PC-9 (cell line): Measurements from ENCODE around the gene LIMCH1. TPM values are rescaled to one million over a fixed set of nuclear protein-coding genes. Genes with fewer than 3 reads are reported as not detected.

Source experiments
- BruUV-seq: library from RNA; stranded (reverse); fragments of 400-500 nt; replicated peaks from 2 replicates; lab custom pipeline; 2021; lab: Mats Ljungman, UMichigan
- CTCF ChIA-PET: fragments of 300-600 bp; sonication (Branson Sonifier 250); formaldehyde crosslinking; loops from one replicate; lab custom pipeline; 2022; ENCODE audit warnings: antibody characterized with exemption; lab: Charles Lee
- POLR2A ChIA-PET: fragments of 300-600 bp; sonication (Branson Sonifier 250); formaldehyde crosslinking; loops from one replicate; lab custom pipeline; 2022; ENCODE audit warnings: antibody characterized with exemption; ENCODE audit not compliant: unreplicated experiment; lab: Charles Lee
- DNase-seq, 2 experiments: peaks; one replicate each; pipeline versions ENCODE4 v3.0.0 to v3.0.0-alpha.2; 2015 to 2022; ENCODE audit warnings: mixed read lengths in 1 of 2
- H2AFZ ChIP-seq: fragments of 200-600 bp; sonication (generic); 2 replicates; pipeline ENCODE4 v1.8.1; 2017; ENCODE audit warnings: antibody characterized with exemption
- H3F3A ChIP-seq: fragments of 200-600 bp; sonication (generic); 2 replicates; pipeline ENCODE4 v1.8.1; 2017; ENCODE audit warnings: antibody characterized with exemption, mild to moderate bottlenecking, low read depth; ENCODE audit not compliant: insufficient read depth
- H3K27ac ChIP-seq: fragments of 200-600 bp; sonication (generic); 2 replicates; pipeline ENCODE4 v1.6.1; 2016; ENCODE audit warnings: mixed run types
- H3K27me3 ChIP-seq: fragments of 200-600 bp; sonication (generic); 2 replicates; pipeline ENCODE4 v1.6.1; 2016; ENCODE audit warnings: low read depth, mixed run types; ENCODE audit not compliant: insufficient read depth
- H3K36me3 ChIP-seq: fragments of 200-600 bp; sonication (generic); 2 replicates; pipeline ENCODE4 v1.6.1; 2016; ENCODE audit warnings: low read depth, mixed run types
- H3K4me1 ChIP-seq: fragments of 200-600 bp; sonication (generic); replicated peaks from 2 replicates; pipeline ENCODE4 v1.6.1; 2016; ENCODE audit warnings: mixed run types; ENCODE audit not compliant: insufficient read depth
- H3K4me2 ChIP-seq: fragments of 200-600 bp; sonication (generic); 2 replicates; pipeline ENCODE4 v1.6.1; 2017; ENCODE audit warnings: mixed run types
- H3K4me3 ChIP-seq: fragments of 200-600 bp; sonication (generic); 2 replicates; pipeline ENCODE4 v1.6.1; 2016; ENCODE audit warnings: mixed run types
- H3K79me2 ChIP-seq: fragments of 200-600 bp; sonication (generic); 2 replicates; pipeline ENCODE4 v1.6.1; 2017; ENCODE audit warnings: low read depth, mixed run types
- H3K9me2 ChIP-seq: fragments of 200-600 bp; sonication (generic); 2 replicates; pipeline ENCODE4 v1.8.1; 2017; ENCODE audit warnings: mild to moderate bottlenecking; ENCODE audit not compliant: insufficient read depth
- H3K9me3 ChIP-seq: fragments of 200-600 bp; sonication (generic); 2 replicates; pipeline ENCODE4 v1.8.1; 2016; ENCODE audit warnings: low read depth; ENCODE audit not compliant: insufficient read depth
- H4K20me1 ChIP-seq: fragments of 200-600 bp; sonication (generic); 2 replicates; pipeline ENCODE4 v1.8.1; 2017; ENCODE audit not compliant: insufficient read depth
- CTCF ChIP-seq: fragments of 200-600 bp; sonication (generic); conservative IDR thresholded peaks from 2 replicates; pipeline ENCODE4 v1.6.1; 2017; ENCODE audit warnings: mixed run types, antibody characterized with exemption, mild to moderate bottlenecking, moderate library complexity
- EZH2 ChIP-seq: fragments of 200-600 bp; sonication (generic); IDR thresholded peaks from 2 replicates; pipeline ENCODE4 v1.8.0; 2017; ENCODE audit warnings: antibody characterized with exemption, low read depth
- intact Hi-C: fragments of 100-400 bp; cut with micrococcal nuclease; formaldehyde crosslinking; loops from one replicate; pipeline ENCODE4 v1.10.0; 2022; ENCODE audit not compliant: unreplicated experiment
- total RNA-seq: library from RNA; stranded (reverse); gene quantifications from 2 replicates; pipeline ENCODE4 v1.2.3, GENCODE V29; 2021

Gene LIMCH1
- total RNA-seq, 1 experiment from 2014 or later: 339 TPM

GRCh38 chr4:41545238-41545637, 7.3 kb downstream of the LIMCH1 start:
- CTCF ChIA-PET: no interaction called here

GRCh38 chr4:41546638-41547037, 8.7 kb downstream of the LIMCH1 start:
- Histone ChIP-seq H3K4me1 (peaks cover 16% of the 10 kb centered on the region), H3K36me3 (0 out of 2 replicates have a peak, but pooled peaks cover 18% of the 10 kb centered on the region), H3K9me3 (no peaks in the 10 kb centered on the region; the same call in 1 of the 2 replicates), H2AFZ (no peak overlapping the region), H3K9me2 (no peaks in the 10 kb centered on the region), H3K4me2 (no peak overlapping the region), H3K27ac (no peak overlapping the region), H4K20me1 (no peaks in the 10 kb centered on the region), H3K27me3 (no peaks in the 10 kb centered on the region), H3F3A (peaks cover 12% of the 10 kb centered on the region; the same call in 1 of the 2 replicates), H3K4me3 (no peak overlapping the region), H3K79me2 (0 out of 2 replicates have a peak, but pooled peaks cover 16% of the 10 kb centered on the region)
- intact Hi-C loops: no loop called here
- TF ChIP-seq EZH2 (no peak), CTCF (no peak)
- POLR2A ChIA-PET: interaction anchor here (0.6 to 0.7 kb wide), 2 partner anchors 14 to 1309 kb away, joined by 11 to 19 read pairs; no protein-coding TSS in a partner anchor
- no TSS peak for BruUV-seq
- CTCF ChIA-PET: interaction anchor here (0.5 kb wide), 1 partner anchor 66 kb away, joined by 4 read pairs; no protein-coding TSS in a partner anchor
- DNase-seq: no peak

More at GRCh38 chr4:41545238-41545637, 7.3 kb downstream of the LIMCH1 start:
- no peaks in the 10 kb centered on the region for H4K20me1 ChIP-seq
- H2AFZ ChIP-seq: no peak overlapping the region
- 0 out of 2 replicates have a peak, but pooled peaks cover 18% of the 10 kb centered on the region for H3K36me3 ChIP-seq
- H3F3A ChIP-seq: peaks cover 8% of the 10 kb centered on the region; the same call in 1 of the 2 replicates
- peaks cover 27% of the 10 kb centered on the region; the same call in 1 of the 2 replicates for H3K79me2 ChIP-seq
- no peak for DNase-seq
- TF ChIP-seq CTCF (no peak), EZH2 (no peak)
- peaks cover 13% of the 10 kb centered on the region for H3K4me1 ChIP-seq
- no peaks in the 10 kb centered on the region; the same call in 1 of the 2 replicates for H3K9me3 ChIP-seq
- POLR2A ChIA-PET: no interaction called here
- H3K4me2 ChIP-seq: no peak overlapping the region
- BruUV-seq: no TSS peak
- no peak overlapping the region for H3K27ac ChIP-seq
- H3K4me3 ChIP-seq: no peak overlapping the region
- H3K9me2 ChIP-seq: no peaks in the 10 kb centered on the region
- intact Hi-C loops: no loop called here
- no peaks in the 10 kb centered on the region for H3K27me3 ChIP-seq

- H3K27ac ChIP-seq: no peak overlapping the region
- H3K9me2 ChIP-seq: no peaks in the 10 kb centered on the region
- H3K4me2 ChIP-seq: no peak overlapping the region
- H3F3A ChIP-seq: peaks cover 12% of the 10 kb centered on the region; the same call in 1 of the 2 replicates
- CTCF ChIA-PET: no interaction called here
- POLR2A ChIA-PET: no interaction called here
- no peak overlapping the region for H2AFZ ChIP-seq
- H3K4me1 ChIP-seq: peaks cover 16% of the 10 kb centered on the region
- no peaks in the 10 kb centered on the region for H3K27me3 ChIP-seq
- H3K4me3 ChIP-seq: no peak overlapping the region
- 0 out of 2 replicates have a peak, but pooled peaks cover 12% of the 10 kb centered on the region for H3K36me3 ChIP-seq
- H4K20me1 ChIP-seq: no peaks in the 10 kb centered on the region
- no TSS peak for BruUV-seq
- H3K79me2 ChIP-seq: 0 out of 2 replicates have a peak, but pooled peaks cover 8% of the 10 kb centered on the region
- no peaks in the 10 kb centered on the region; the same call in 1 of the 2 replicates for H3K9me3 ChIP-seq
- intact Hi-C loops: no loop called here
- no peak for DNase-seq
- no peak for TF ChIP-seq CTCF
- no peak for TF ChIP-seq EZH2
Observed at GRCh38 chr4:41548305-41548880, 10.4 kb downstream of the LIMCH1 start.
